HepG2 (cell line): ENCODE data around the gene MRO. TPM values are rescaled to one million over a fixed set of nuclear protein-coding genes. Genes with fewer than 3 reads are reported as not detected.

Experiments
- ATAC-seq: fragments of 200-7000 bp; cut with Tn5 transposase; 3 replicates; pipeline ENCODE4 v1.9.1; 2020; ENCODE audit warnings: mild to moderate bottlenecking, moderate library complexity
- BruUV-seq: library from RNA; stranded (reverse); fragments of 400-500 nt; replicated peaks from 2 replicates; lab custom pipeline; 2021; lab: Mats Ljungman, UMichigan
- CTCF ChIA-PET: fragments of 300-600 bp; formaldehyde crosslinking; extraction: SDS; loops from one replicate; lab custom pipeline; 2021; ENCODE audit warnings: low total read pairs, inconsistent platforms, low intra/inter-chr PET ratio; lab: Yijun Ruan, JAX
- POLR2A ChIA-PET: fragments of 350-600 bp; sonication (Branson Sonifier 250); formaldehyde crosslinking; loops from one replicate; lab custom pipeline; 2020; ENCODE audit warnings: antibody characterized with exemption, inconsistent platforms; lab: Yijun Ruan, JAX
- DNase-seq: peaks from one replicate; pipeline ENCODE4 v3.0.0-alpha.2; 2015; ENCODE audit warnings: low spot score
- FAIRE-seq: peaks from 3 replicates; lab custom pipeline; 2011; peaks lifted over from hg19 to GRCh38; lab: Jason Lieb, UNC
- H2AFZ ChIP-seq: one replicate; pipeline ENCODE4 v1.6.1; 2011; ENCODE audit warnings: low read length, inconsistent platforms
- H3K27ac ChIP-seq: fragments of 300-600 bp; 3 replicates; pipeline ENCODE4 v1.8.0; 2011; ENCODE audit warnings: mixed run types, mild to moderate bottlenecking, mixed read lengths, low read length, inconsistent platforms; ENCODE audit not compliant: insufficient read depth; ENCODE audit errors: extremely low read length
- H3K27me3 ChIP-seq, 2 experiments: fragments of 200-600 bp in 1 of 2; 2 replicates in 1 of 2; 3 replicates in 1 of 2; pipeline versions ENCODE4 v1.6.0 to v1.8.0; 2011; ENCODE audit warnings: low read length in 2 of 2, mild to moderate bottlenecking in 2 of 2, moderate library complexity in 2 of 2, inconsistent platforms in 1 of 2; ENCODE audit not compliant: insufficient read depth in 2 of 2, control insufficient read depth in 1 of 2
- H3K36me3 ChIP-seq, 2 experiments: fragments of 200-600 bp in 1 of 2; replicated peaks in 1 of 2; 2 replicates in 1 of 2; 3 replicates in 1 of 2; pipeline versions ENCODE4 v1.5.1 to v1.8.0; 2011; ENCODE audit warnings: low read length in 2 of 2, inconsistent platforms in 1 of 2; ENCODE audit not compliant: insufficient read depth in 2 of 2, control insufficient read depth in 1 of 2
- H3K4me1 ChIP-seq: 2 replicates; pipeline ENCODE4 v1.5.1; 2012; ENCODE audit warnings: low read length, inconsistent platforms; ENCODE audit not compliant: insufficient read depth
- H3K4me2 ChIP-seq: 2 replicates; pipeline ENCODE4 v1.6.0; 2011; ENCODE audit warnings: low read depth, low read length, inconsistent platforms
- H3K4me3 ChIP-seq, 3 experiments: fragments of 200-600 bp in 1 of 3; sonication (generic), shearing (Covaris generic) in 1 of 3; replicated peaks in 1 of 3; 2 replicates each; pipeline ENCODE4 v1.5.1; 2011 to 2016; ENCODE audit warnings: low read length in 3 of 3, inconsistent platforms in 2 of 3, low read depth in 2 of 3, mild to moderate bottlenecking in 2 of 3, control low read depth in 1 of 3, mixed read lengths in 1 of 3; ENCODE audit not compliant: insufficient read depth in 1 of 3
- H3K79me2 ChIP-seq: one replicate; pipeline ENCODE4 v1.6.1; 2011; ENCODE audit warnings: low read length, inconsistent platforms; ENCODE audit not compliant: insufficient read depth
- H3K9ac ChIP-seq: 2 replicates; pipeline ENCODE4 v1.6.0; 2011; ENCODE audit warnings: mild to moderate bottlenecking, low read depth, low read length, inconsistent platforms; ENCODE audit not compliant: insufficient read depth
- H3K9me3 ChIP-seq: 2 replicates; pipeline ENCODE4 v1.5.1; 2012; ENCODE audit warnings: mild to moderate bottlenecking, low read length
- H4K20me1 ChIP-seq: 2 replicates; pipeline ENCODE4 v1.6.0; 2011; ENCODE audit warnings: inconsistent platforms, mild to moderate bottlenecking, low read length, moderate library complexity; ENCODE audit not compliant: insufficient read depth
- HNRNPUL1 ChIP-seq: fragments of 200-400 bp; formaldehyde crosslinking; IDR thresholded peaks from 2 replicates; pipeline ENCODE4 v1.6.1; 2017; ENCODE audit warnings: low read depth, mild to moderate bottlenecking, low read length, moderate library complexity
- JUN ChIP-seq: sonication (generic); formaldehyde crosslinking; IDR thresholded peaks from 2 replicates; pipeline ENCODE4 v1.4.0; 2020; ENCODE audit warnings: mild to moderate bottlenecking, missing genetic modification reagents
- PHB2 ChIP-seq: fragments of 450-650 bp; IDR thresholded peaks from 2 replicates; pipeline ENCODE4 v1.6.1; 2018; ENCODE audit not compliant: partially characterized antibody
- POLR2AphosphoS2 ChIP-seq: IDR thresholded peaks from 2 replicates; pipeline ENCODE4 v1.6.1; 2011; ENCODE audit warnings: low read depth, low read length, improper control_type of control experiment
- TCF7 ChIP-seq: sonication (generic); IDR thresholded peaks from 2 replicates; pipeline ENCODE4 v1.6.1; 2016; ENCODE audit warnings: antibody characterized with exemption, low read depth
- ZMYM3 ChIP-seq: sonication (generic); formaldehyde crosslinking; IDR thresholded peaks from 2 replicates; pipeline ENCODE4 v1.5.1; 2020; ENCODE audit warnings: mild to moderate bottlenecking, missing genetic modification reagents
- ZNF512 ChIP-seq: sonication (generic); formaldehyde crosslinking; IDR thresholded peaks from 2 replicates; pipeline ENCODE4 v1.4.0; 2020; ENCODE audit warnings: mild to moderate bottlenecking, missing genetic modification reagents
- ZNF713 ChIP-seq: sonication (generic); formaldehyde crosslinking; IDR thresholded peaks from 2 replicates; pipeline ENCODE4 v1.4.0; 2020; ENCODE audit warnings: mild to moderate bottlenecking, missing genetic modification reagents
- ZSCAN20 ChIP-seq: sonication (generic); formaldehyde crosslinking; IDR thresholded peaks from 2 replicates; pipeline ENCODE4 v1.4.0; 2020; ENCODE audit warnings: missing genetic modification reagents, mild to moderate bottlenecking, borderline replicate concordance
- WGBS: methylation state at CpG from one replicate; pipeline ENCODE4 v1.1.6; 2017; ENCODE audit warnings: low lambda C conversion rate; 5-methylcytosine and 5-hydroxymethylcytosine counted together
- in situ Hi-C: cut with HindIII; loops from 2 replicates; pipeline ENCODE4 v1.10.0; 2017; ENCODE audit warnings: low pct_unique_long_range_greater_than_20kb; ENCODE audit not compliant: extremely low pct_ligation_motif_present
- intact Hi-C: fragments of 100-400 bp; cut with micrococcal nuclease; formaldehyde crosslinking; loops from one replicate; pipeline ENCODE4 v1.10.0; 2022; ENCODE audit not compliant: unreplicated experiment
- polyA plus RNA-seq, 8 experiments: library from polyadenylated mRNA; depleted of rRNA in 3 of 8; stranded (reverse) in 7 of 8; unstranded in 1 of 8; fragments of >200 nt; fragmentation: Illumina TruSeq in 4 of 8; extraction: Trizol in 4 of 8; gene quantifications; 2 replicates each; pipeline versions ENCODE4 v1.2.1 to v1.2.3, GENCODE V29; 2011 to 2016; ENCODE audit warnings: low read depth in 4 of 8, missing spikeins in 1 of 8, mixed read lengths in 1 of 8; ENCODE audit not compliant: insufficient read depth in 1 of 8
- total RNA-seq, 5 experiments: library from RNA; depleted of rRNA; stranded (reverse); fragments of >200 nt; fragmentation: Illumina TruSeq; extraction: Trizol; gene quantifications; 2 replicates each; pipeline ENCODE4 v1.2.3, GENCODE V29; 2016; ENCODE audit warnings: low read depth in 1 of 5
- TF ChIP-seq, protein P1 (sequence below): sonication (generic); formaldehyde crosslinking; IDR thresholded peaks from 2 replicates; pipeline ENCODE4 v1.5.0; 2020; ENCODE audit warnings: mild to moderate bottlenecking, missing genetic modification reagents, borderline replicate concordance

Gene MRO
- total and polyA plus RNA-seq, 2 of the 13 experiments (the other 11 are each of a cell fraction or from before 2014, with no cell fraction given) = not detected

DNA sequence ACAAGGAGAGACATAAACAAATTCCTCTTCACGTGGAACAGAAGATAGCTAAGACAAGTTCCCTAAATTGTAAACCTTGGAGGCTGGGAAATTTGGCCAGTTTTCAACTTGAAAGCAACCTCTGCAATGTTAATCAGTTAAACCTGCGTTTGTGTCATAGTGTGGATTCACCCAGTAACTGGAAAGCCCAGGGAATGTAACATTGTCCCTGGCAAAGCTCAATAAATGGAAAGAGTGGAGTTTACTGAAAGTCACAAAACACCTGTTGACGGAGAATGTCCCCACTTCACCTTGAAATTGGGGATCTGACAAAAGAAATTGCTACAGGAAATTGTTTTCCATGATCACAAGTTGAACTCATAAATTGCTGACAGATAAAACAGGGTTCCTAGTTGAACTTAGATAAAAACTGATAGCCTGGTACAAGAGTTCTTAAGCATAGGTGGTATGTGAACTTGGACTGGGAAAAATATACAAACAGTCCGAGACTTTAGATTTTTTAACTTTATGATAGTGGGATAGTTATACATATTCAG, 44.1 kb upstream of the MRO start:
- intact Hi-C loops = no loop called here
- Histone ChIP-seq H3K9ac (no peak overlapping the region), H3K4me2 (no peak overlapping the region), H3K9me3 (no peaks in the 10 kb centered on the region), H4K20me1 (no peaks in the 10 kb centered on the region), H3K4me1 (peaks cover 7% of the 10 kb centered on the region; the same call in 1 of the 2 replicates), H3K4me3 (no peak overlapping the region), H3K79me2 (no peaks in the 10 kb centered on the region), H2AFZ (no peak overlapping the region), H3K27me3 (no peaks in the 10 kb centered on the region), H3K36me3 (no peaks in the 10 kb centered on the region), H3K27ac (no peak overlapping the region)
- DNase-seq (no peak), FAIRE-seq (no peak), ATAC-seq (no peak)
- WGBS = 21% methylated on average over 4 of the region's 4 CpGs
- POLR2A ChIA-PET = no interaction called here
- CTCF ChIA-PET = no interaction called here
- no peak for TF ChIP-seq PHB2
- TF ChIP-seq HNRNPUL1 = no peak
- TF ChIP-seq, protein P1, sequence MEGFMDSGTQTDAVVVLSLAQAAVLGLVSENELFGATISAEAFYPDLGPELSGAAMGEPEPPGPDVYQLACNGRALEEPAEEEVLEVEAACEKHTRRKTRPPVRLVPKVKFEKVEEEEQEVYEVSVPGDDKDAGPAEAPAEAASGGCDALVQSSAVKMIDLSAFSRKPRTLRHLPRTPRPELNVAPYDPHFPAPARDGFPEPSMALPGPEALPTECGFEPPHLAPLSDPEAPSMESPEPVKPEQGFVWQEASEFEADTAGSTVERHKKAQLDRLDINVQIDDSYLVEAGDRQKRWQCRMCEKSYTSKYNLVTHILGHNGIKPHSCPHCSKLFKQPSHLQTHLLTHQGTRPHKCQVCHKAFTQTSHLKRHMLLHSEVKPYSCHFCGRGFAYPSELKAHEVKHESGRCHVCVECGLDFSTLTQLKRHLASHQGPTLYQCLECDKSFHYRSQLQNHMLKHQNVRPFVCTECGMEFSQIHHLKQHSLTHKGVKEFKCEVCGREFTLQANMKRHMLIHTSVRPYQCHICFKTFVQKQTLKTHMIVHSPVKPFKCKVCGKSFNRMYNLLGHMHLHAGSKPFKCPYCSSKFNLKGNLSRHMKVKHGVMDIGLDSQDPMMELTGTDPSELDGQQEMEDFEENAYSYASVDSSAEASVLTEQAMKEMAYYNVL = no peak
- TF ChIP-seq ZMYM3 (CRISPR knock-in tag) = no peak
- no peak for TF ChIP-seq POLR2AphosphoS2
- no peak for TF ChIP-seq TCF7
- TF ChIP-seq ZSCAN20 (CRISPR knock-in tag) = no peak
- TF ChIP-seq ZNF512 (CRISPR knock-in tag) = no peak
- no peak for TF ChIP-seq JUN (CRISPR knock-in tag)
- TF ChIP-seq ZNF713 = no peak
- in situ Hi-C loops = no loop called here
- no TSS peak for BruUV-seq
